Measurements from ENCODE around the gene GXYLT2.

The GXYLT2 gene

DNA sequence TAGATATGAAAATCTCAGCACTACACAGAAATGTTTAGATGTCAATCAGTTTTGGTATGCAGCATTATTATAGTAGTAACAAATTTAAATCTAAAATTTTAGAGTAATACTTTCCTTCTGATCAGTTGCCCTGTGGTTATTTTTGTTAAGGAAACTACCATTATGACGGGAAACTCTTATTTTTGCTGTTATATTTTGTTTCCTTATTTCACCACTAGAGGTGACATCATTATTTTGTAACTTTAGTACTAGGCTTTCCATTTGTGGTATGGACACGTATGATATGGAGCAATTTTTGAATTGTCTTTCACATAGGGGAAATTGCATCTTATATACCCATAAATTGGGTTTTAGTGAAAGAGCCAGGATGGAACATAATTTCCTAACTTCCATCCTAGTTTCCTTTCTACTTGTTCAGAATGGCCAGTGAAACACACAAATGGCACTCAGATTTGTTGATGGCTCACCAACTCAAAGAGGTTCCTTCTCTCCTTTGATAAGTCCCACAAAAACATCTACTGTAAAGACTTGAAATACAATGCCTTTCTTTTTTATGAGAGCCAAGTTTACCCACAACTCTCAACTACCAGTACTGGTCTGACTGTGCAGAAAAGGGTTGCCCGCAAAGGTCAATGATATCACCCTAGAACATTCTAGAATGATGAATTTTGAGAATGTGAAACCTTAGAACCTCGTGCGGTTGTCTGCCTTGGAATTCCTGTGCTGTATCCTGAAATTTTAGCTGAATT lies 89.4 kb downstream of the GXYLT2 start:
- no peaks in the 10 kb centered on the region for H3K79me2 ChIP-seq (ENCODE audit: low read length)
- peaks cover 50% of the 10 kb centered on the region for H3K4me1 ChIP-seq (ENCODE audit: low read length)
- TF ChIP-seq EZH2phosphoT487 (IDR thresholded peaks at IDR 0.05; ENCODE audit: low read depth) = no peak
- TF ChIP-seq, protein P1, sequence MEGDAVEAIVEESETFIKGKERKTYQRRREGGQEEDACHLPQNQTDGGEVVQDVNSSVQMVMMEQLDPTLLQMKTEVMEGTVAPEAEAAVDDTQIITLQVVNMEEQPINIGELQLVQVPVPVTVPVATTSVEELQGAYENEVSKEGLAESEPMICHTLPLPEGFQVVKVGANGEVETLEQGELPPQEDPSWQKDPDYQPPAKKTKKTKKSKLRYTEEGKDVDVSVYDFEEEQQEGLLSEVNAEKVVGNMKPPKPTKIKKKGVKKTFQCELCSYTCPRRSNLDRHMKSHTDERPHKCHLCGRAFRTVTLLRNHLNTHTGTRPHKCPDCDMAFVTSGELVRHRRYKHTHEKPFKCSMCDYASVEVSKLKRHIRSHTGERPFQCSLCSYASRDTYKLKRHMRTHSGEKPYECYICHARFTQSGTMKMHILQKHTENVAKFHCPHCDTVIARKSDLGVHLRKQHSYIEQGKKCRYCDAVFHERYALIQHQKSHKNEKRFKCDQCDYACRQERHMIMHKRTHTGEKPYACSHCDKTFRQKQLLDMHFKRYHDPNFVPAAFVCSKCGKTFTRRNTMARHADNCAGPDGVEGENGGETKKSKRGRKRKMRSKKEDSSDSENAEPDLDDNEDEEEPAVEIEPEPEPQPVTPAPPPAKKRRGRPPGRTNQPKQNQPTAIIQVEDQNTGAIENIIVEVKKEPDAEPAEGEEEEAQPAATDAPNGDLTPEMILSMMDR (IDR thresholded peaks at IDR 0.05; ENCODE audit: low read depth, low read length) = peak; percentile 45
- no peak overlapping the region for H3K9ac ChIP-seq (ENCODE audit: low read length)
- peak overlapping the region; percentile 47 for H3K4me2 ChIP-seq (ENCODE audit: low read length)
- no peaks in the 10 kb centered on the region for H3K9me3 ChIP-seq (ENCODE audit: insufficient read depth, low read length)
- no peak overlapping the region; the same call in 1 of the 2 replicates for H3K27ac ChIP-seq (ENCODE audit: low read length)
- H4K20me1 ChIP-seq (ENCODE audit: insufficient read depth, low read length) = no peaks in the 10 kb centered on the region
- H3K4me3 ChIP-seq (ENCODE audit: low read length) = peak overlapping the region; percentile 17
- no peaks in the 10 kb centered on the region for H3K36me3 ChIP-seq (replicated peaks; ENCODE audit: low read depth, low read length)
- no peak overlapping the region for H2AFZ ChIP-seq (ENCODE audit: low read depth, low read length)
- H3K27me3 ChIP-seq (ENCODE audit: low read depth, low read length) = no peaks in the 10 kb centered on the region

DNA sequence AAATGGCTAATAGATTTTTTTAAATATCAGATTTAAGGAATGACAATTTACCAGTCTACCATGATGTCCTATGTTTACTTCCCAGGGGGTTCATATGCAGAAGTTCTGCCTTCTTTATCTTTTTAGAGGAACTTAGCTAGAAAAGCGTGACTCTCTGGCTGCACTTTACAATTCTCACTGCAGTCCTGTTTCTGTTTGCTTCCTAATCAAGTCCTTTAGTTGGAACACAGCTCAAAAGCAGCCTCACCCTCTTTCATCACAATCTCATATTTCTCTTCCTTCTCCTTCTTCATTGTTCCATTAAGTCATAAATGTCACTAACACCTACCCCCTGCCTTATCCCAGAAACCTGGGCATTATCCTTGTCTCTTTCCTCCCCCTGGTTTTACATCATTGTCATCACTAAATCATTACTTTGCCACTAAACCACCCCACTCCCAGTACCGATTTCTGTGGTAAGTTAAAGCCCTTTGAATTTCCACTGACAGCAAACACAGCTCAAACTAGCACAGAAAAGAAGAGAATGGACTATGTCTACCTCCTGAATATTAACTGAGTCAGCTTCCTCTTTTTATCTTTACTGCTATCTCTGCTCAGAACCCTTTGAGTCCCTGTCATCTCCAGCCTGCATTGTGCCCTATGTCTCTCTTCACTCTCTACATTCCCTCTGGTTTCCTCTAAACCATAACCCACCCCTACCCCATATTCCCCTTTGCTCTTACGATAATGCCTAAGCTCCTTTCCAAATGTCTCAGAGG lies 94.9 kb downstream of the GXYLT2 start:
- Histone ChIP-seq H3K4me3 (ENCODE audit: low read length) (no peak overlapping the region), H3K9me3 (ENCODE audit: insufficient read depth, low read length) (0 out of 2 replicates have a peak, but pooled peaks cover 8% of the 10 kb centered on the region), H3K27ac (ENCODE audit: low read length) (no peak overlapping the region), H3K36me3 (replicated peaks; ENCODE audit: low read depth, low read length) (no peaks in the 10 kb centered on the region), H3K4me1 (ENCODE audit: low read length) (peaks cover 8% of the 10 kb centered on the region), H3K4me2 (ENCODE audit: low read length) (0 out of 2 replicates have a peak overlapping the region, but pooled peaks have one; percentile 2), H2AFZ (ENCODE audit: low read depth, low read length) (no peak overlapping the region), H3K79me2 (ENCODE audit: low read length) (no peaks in the 10 kb centered on the region), H4K20me1 (ENCODE audit: insufficient read depth, low read length) (no peaks in the 10 kb centered on the region), H3K9ac (ENCODE audit: low read length) (no peak overlapping the region), H3K27me3 (ENCODE audit: low read depth, low read length) (no peaks in the 10 kb centered on the region)
- TF ChIP-seq, protein P1 (IDR thresholded peaks at IDR 0.05; ENCODE audit: low read depth, low read length) = no peak

DNA sequence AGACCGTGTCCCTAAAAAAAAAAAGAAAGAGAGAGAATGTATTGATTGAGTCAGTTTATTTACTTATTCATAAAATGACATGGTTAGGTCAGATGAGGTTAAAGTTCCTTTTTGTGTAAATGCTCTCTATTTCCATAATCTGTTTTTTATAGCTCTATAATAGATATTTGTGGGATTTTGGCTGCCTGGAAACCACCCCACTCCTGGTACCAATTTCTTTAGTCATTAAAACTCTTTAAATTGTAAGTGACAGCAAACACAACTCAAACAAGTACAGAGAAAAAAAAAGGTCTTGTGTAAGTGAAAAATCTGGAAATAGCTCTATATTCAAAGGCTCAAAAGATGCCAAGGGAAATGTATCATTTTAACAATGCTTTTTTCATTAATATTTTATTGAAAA lies 97.7 kb downstream of the GXYLT2 start:
- Histone ChIP-seq H2AFZ (ENCODE audit: low read depth, low read length) (no peak overlapping the region), H3K36me3 (replicated peaks; ENCODE audit: low read depth, low read length) (no peaks in the 10 kb centered on the region), H3K79me2 (ENCODE audit: low read length) (no peaks in the 10 kb centered on the region), H3K9ac (ENCODE audit: low read length) (no peak overlapping the region), H4K20me1 (ENCODE audit: insufficient read depth, low read length) (no peaks in the 10 kb centered on the region), H3K4me2 (ENCODE audit: low read length) (no peak overlapping the region), H3K9me3 (ENCODE audit: insufficient read depth, low read length) (0 out of 2 replicates have a peak, but pooled peaks cover 8% of the 10 kb centered on the region), H3K4me3 (ENCODE audit: low read length) (no peak overlapping the region), H3K27ac (ENCODE audit: low read length) (no peak overlapping the region), H3K27me3 (ENCODE audit: low read depth, low read length) (no peaks in the 10 kb centered on the region), H3K4me1 (ENCODE audit: low read length) (peaks cover 11% of the 10 kb centered on the region)
- TF ChIP-seq EZH2phosphoT487 (IDR thresholded peaks at IDR 0.05; ENCODE audit: low read depth) = no peak
- TF ChIP-seq, protein P1 (IDR thresholded peaks at IDR 0.05; ENCODE audit: low read depth, low read length) = no peak

DNA sequence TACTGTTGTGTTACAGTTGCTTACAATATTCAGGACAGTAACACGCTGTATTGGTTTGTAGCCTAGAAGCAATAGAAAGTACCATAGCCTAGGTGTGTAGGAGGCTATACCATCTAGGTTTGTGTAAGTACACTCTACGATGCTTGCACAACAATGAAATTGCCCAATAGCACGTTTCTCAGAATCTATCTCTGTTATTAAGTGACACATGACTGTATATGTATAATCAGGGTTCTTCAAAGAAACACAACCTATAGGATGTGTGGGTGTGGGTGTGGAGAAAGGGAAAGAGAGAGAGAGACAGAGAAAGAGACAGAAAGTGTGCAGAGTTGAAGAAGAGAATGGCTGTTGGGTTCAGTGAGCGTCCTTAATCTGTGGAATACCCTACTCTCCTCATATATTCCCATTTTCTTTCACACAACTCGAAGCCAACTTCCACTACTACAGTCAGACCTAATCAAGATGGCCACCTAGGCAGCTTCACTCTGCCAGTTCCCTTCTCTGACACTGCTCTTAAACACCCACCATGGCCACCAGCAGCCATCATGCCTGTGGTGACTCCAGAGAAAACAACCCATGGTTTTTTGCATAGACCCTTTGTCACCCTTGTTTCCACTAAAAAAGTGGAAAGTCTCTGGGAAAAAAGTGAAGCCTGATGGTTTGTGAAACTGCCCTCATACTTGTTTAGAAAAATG lies 103.0 kb downstream of the GXYLT2 start:
- H3K9ac ChIP-seq (ENCODE audit: low read length) = no peak overlapping the region
- H3K4me2 ChIP-seq (ENCODE audit: low read length) = no peak overlapping the region
- no peak overlapping the region for H2AFZ ChIP-seq (ENCODE audit: low read depth, low read length)
- no peak for TF ChIP-seq EZH2phosphoT487 (IDR thresholded peaks at IDR 0.05; ENCODE audit: low read depth)
- TF ChIP-seq, protein P1 (IDR thresholded peaks at IDR 0.05; ENCODE audit: low read depth, low read length) = no peak
- no peak overlapping the region for H3K27ac ChIP-seq (ENCODE audit: low read length)
- H3K27me3 ChIP-seq (ENCODE audit: low read depth, low read length) = no peaks in the 10 kb centered on the region
- H3K4me3 ChIP-seq (ENCODE audit: low read length) = no peak overlapping the region
- no peaks in the 10 kb centered on the region for H3K36me3 ChIP-seq (replicated peaks; ENCODE audit: low read depth, low read length)
- no peaks in the 10 kb centered on the region for H3K79me2 ChIP-seq (ENCODE audit: low read length)
- 0 out of 2 replicates have a peak, but pooled peaks cover under 1% of the 10 kb centered on the region for H3K9me3 ChIP-seq (ENCODE audit: insufficient read depth, low read length)
- no peaks in the 10 kb centered on the region for H4K20me1 ChIP-seq (ENCODE audit: insufficient read depth, low read length)
- H3K4me1 ChIP-seq (ENCODE audit: low read length) = peaks cover 3% of the 10 kb centered on the region; the same call in 1 of the 2 replicates

Data from OCI-LY3 (cell line).